ENCODE measurements around the gene KRTAP9-6. TPM values are rescaled to one million over a fixed set of nuclear protein-coding genes. Genes with fewer than 3 reads are reported as not detected.
"Not testable (repeated sequence)": the region's sequence is repeated elsewhere in the genome, so short reads cannot be mapped to it uniquely, and the experiment has no call there.

KRTAP9-6 gene
- total and polyA plus RNA-seq, 2 donors (not counting 1 experiment from before 2014, with no cell fraction given) = not detected

DNA sequence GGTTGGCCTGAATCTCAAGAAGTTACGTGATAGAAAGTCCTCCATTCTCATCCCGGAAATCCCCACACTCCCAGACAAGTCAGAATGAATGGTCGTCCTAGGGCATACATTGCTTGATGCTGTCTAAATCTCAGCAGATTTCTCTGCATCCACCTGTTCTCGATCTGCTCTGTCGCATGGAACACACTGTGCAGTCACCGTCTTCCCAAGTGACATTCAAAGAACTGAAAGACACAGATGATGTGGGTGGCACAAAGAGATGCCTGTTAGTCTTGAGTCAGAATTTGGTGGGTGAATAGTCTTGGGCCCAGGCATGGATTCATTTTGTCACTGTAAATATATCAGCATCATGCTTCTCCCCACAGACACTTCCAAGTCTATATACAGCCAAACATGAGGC lies 33.4 kb upstream of the KRTAP9-6 start:
- no peaks in the 10 kb centered on the region for H3K9me3 ChIP-seq (ENCODE audit: control insufficient read depth, insufficient read depth, low read depth, low read length)
- no peaks in the 10 kb centered on the region for H3K27me3 ChIP-seq (ENCODE audit: control insufficient read depth, insufficient read depth, low read length)
- no peak overlapping the region for H3K4me3 ChIP-seq (replicated peaks in 1 of 4; ENCODE audit: control extremely low read depth in 1 of 4, insufficient read depth in 1 of 4, low read depth in 3 of 4, low read length in 4 of 4)
- H3K27ac ChIP-seq (ENCODE audit: insufficient read depth, low read length) = no peak overlapping the region
- no peak overlapping the region for H3K9ac ChIP-seq (ENCODE audit: insufficient read depth, low read length)
- H3K4me2 ChIP-seq (ENCODE audit: extremely low read depth, insufficient read depth, low read length) = no peak overlapping the region
- no peaks in the 10 kb centered on the region for H3K79me2 ChIP-seq (ENCODE audit: control insufficient read depth, insufficient read depth, low read length)
- TF ChIP-seq CTCF (conservative IDR thresholded peaks at IDR 0.05 in 1 of 2, IDR thresholded peaks at IDR 0.05 in 1 of 2; ENCODE audit: low read depth in 1 of 2, low read length in 2 of 2) (no peak), EZH2 (IDR thresholded peaks at IDR 0.05; ENCODE audit: low read length, missing control alignments) (no peak)
- no peaks in the 10 kb centered on the region for H3K36me3 ChIP-seq (ENCODE audit: control insufficient read depth, insufficient read depth, low read length)
- no peak for DNase-seq (ENCODE audit: low read depth in 2 of 2)
- no peaks in the 10 kb centered on the region for H4K20me1 ChIP-seq (ENCODE audit: control insufficient read depth, extremely low read depth, insufficient read depth, low read length)
- H3K4me1 ChIP-seq (ENCODE audit: control insufficient read depth, extremely low read depth, insufficient read depth, low read length) = no peaks in the 10 kb centered on the region
- H2AFZ ChIP-seq (ENCODE audit: low read length) = no peak overlapping the region

DNA sequence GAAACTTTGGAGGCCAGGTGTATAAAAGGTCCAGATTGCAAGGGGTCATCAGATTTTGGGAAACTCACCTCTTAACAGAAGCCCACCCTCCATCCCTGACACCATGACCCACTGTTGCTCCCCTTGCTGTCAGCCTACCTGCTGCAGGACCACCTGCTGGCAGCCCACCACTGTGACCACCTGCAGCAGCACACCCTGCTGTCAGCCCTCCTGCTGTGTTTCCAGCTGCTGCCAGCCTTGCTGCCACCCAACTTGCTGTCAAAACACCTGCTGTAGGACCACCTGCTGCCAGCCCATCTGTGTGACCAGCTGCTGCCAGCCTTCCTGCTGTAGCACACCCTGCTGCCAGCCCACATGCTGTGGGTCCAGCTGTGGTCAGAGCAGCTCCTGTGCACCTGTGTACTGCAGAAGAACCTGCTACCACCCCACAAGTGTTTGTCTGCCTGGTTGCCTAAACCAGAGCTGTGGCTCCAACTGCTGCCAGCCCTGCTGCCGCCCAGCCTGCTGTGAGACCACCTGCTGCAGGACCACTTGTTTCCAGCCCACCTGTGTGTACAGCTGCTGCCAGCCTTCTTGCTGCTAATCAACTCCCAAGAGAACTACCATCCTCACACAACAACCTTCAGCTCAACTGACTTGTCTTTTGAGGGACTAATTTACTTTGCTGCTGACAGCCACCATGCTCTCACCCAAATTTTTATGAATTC lies 32.6 kb upstream of the KRTAP9-6 start, which contains the start of gene KRTAP9-3:
Gene KRTAP9-3, plus strand, starts transcription at position 51 of the 707 bp plus-strand sequence. Its CDS starts 53 bp downstream, at position 104.
- H3K9ac ChIP-seq (ENCODE audit: insufficient read depth, low read length); H3K79me2 ChIP-seq (ENCODE audit: control insufficient read depth, insufficient read depth, low read length); H3K27me3 ChIP-seq (ENCODE audit: control insufficient read depth, insufficient read depth, low read length); H3K4me2 ChIP-seq (ENCODE audit: extremely low read depth, insufficient read depth, low read length); H3K4me3 ChIP-seq (replicated peaks in 1 of 4; ENCODE audit: control extremely low read depth in 1 of 4, insufficient read depth in 1 of 4, low read depth in 3 of 4, low read length in 4 of 4); H4K20me1 ChIP-seq (ENCODE audit: control insufficient read depth, extremely low read depth, insufficient read depth, low read length); H3K36me3 ChIP-seq (ENCODE audit: control insufficient read depth, insufficient read depth, low read length); DNase-seq (ENCODE audit: low read depth in 2 of 2); H2AFZ ChIP-seq (ENCODE audit: low read length); H3K27ac ChIP-seq (ENCODE audit: insufficient read depth, low read length); H3K9me3 ChIP-seq (ENCODE audit: control insufficient read depth, insufficient read depth, low read depth, low read length); H3K4me1 ChIP-seq (ENCODE audit: control insufficient read depth, extremely low read depth, insufficient read depth, low read length): not testable (repeated sequence)

- DNase-seq (ENCODE audit: low read depth in 2 of 2); H3K27me3 ChIP-seq (ENCODE audit: control insufficient read depth, insufficient read depth, low read length); H4K20me1 ChIP-seq (ENCODE audit: control insufficient read depth, extremely low read depth, insufficient read depth, low read length); H3K9me3 ChIP-seq (ENCODE audit: control insufficient read depth, insufficient read depth, low read depth, low read length); H3K9ac ChIP-seq (ENCODE audit: insufficient read depth, low read length); H3K79me2 ChIP-seq (ENCODE audit: control insufficient read depth, insufficient read depth, low read length); H3K36me3 ChIP-seq (ENCODE audit: control insufficient read depth, insufficient read depth, low read length); H2AFZ ChIP-seq (ENCODE audit: low read length); H3K27ac ChIP-seq (ENCODE audit: insufficient read depth, low read length); H3K4me2 ChIP-seq (ENCODE audit: extremely low read depth, insufficient read depth, low read length); H3K4me1 ChIP-seq (ENCODE audit: control insufficient read depth, extremely low read depth, insufficient read depth, low read length); H3K4me3 ChIP-seq (replicated peaks in 1 of 4; ENCODE audit: control extremely low read depth in 1 of 4, insufficient read depth in 1 of 4, low read depth in 3 of 4, low read length in 4 of 4): not testable (repeated sequence)
These were observed 28.1 kb upstream of the KRTAP9-6 start for GRCh38 chr17:41237116-41237515.

DNA sequence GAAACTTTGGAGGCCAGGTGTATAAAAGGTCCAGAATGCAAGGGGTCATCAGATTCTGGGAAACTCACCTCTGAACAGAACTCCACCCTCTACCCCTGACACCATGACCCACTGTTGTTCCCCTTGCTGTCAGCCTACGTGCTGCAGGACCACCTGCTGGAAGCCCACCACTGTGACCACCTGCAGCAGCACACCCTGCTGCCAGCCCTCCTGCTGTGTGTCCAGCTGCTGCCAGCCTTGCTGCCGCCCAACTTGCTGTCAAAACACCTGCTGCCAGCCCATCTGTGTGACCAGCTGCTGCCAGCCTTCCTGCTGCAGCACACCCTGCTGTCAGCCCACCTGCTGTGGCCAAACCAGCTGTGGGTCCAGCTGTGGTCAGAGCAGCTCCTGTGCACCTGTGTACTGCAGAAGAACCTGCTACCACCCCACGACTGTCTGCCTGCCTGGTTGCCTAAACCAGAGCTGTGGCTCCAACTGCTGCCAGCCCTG lies 27.2 kb upstream of the KRTAP9-6 start, which contains the start of gene KRTAP9-8:
Gene KRTAP9-8, plus strand, starts transcription at position 51 of the 489 bp plus-strand sequence. Its CDS starts 53 bp downstream, at position 104.
- H3K9me3 ChIP-seq (ENCODE audit: control insufficient read depth, insufficient read depth, low read depth, low read length); H3K4me3 ChIP-seq (replicated peaks in 1 of 4; ENCODE audit: control extremely low read depth in 1 of 4, insufficient read depth in 1 of 4, low read depth in 3 of 4, low read length in 4 of 4); H4K20me1 ChIP-seq (ENCODE audit: control insufficient read depth, extremely low read depth, insufficient read depth, low read length); H3K79me2 ChIP-seq (ENCODE audit: control insufficient read depth, insufficient read depth, low read length); DNase-seq (ENCODE audit: low read depth in 2 of 2); H3K4me2 ChIP-seq (ENCODE audit: extremely low read depth, insufficient read depth, low read length); H3K9ac ChIP-seq (ENCODE audit: insufficient read depth, low read length); H3K27ac ChIP-seq (ENCODE audit: insufficient read depth, low read length); H3K27me3 ChIP-seq (ENCODE audit: control insufficient read depth, insufficient read depth, low read length); H3K36me3 ChIP-seq (ENCODE audit: control insufficient read depth, insufficient read depth, low read length); H3K4me1 ChIP-seq (ENCODE audit: control insufficient read depth, extremely low read depth, insufficient read depth, low read length); H2AFZ ChIP-seq (ENCODE audit: low read length): not testable (repeated sequence)

- H3K36me3 ChIP-seq (ENCODE audit: control insufficient read depth, insufficient read depth, low read length); H2AFZ ChIP-seq (ENCODE audit: low read length); H3K9ac ChIP-seq (ENCODE audit: insufficient read depth, low read length); H3K4me2 ChIP-seq (ENCODE audit: extremely low read depth, insufficient read depth, low read length); H3K27me3 ChIP-seq (ENCODE audit: control insufficient read depth, insufficient read depth, low read length); H3K4me1 ChIP-seq (ENCODE audit: control insufficient read depth, extremely low read depth, insufficient read depth, low read length); H3K4me3 ChIP-seq (replicated peaks in 1 of 4; ENCODE audit: control extremely low read depth in 1 of 4, insufficient read depth in 1 of 4, low read depth in 3 of 4, low read length in 4 of 4); DNase-seq (ENCODE audit: low read depth in 2 of 2); H3K79me2 ChIP-seq (ENCODE audit: control insufficient read depth, insufficient read depth, low read length); H3K9me3 ChIP-seq (ENCODE audit: control insufficient read depth, insufficient read depth, low read depth, low read length); H4K20me1 ChIP-seq (ENCODE audit: control insufficient read depth, extremely low read depth, insufficient read depth, low read length); H3K27ac ChIP-seq (ENCODE audit: insufficient read depth, low read length): not testable (repeated sequence)
These were observed 18.0 kb upstream of the KRTAP9-6 start for GRCh38 chr17:41246995-41247787.

Data from fibroblast of lung (primary cell).